Measurements from ENCODE around the gene PPP5C. TPM values are rescaled to one million over a fixed set of nuclear protein-coding genes. Genes with fewer than 3 reads are reported as not detected.

Gene PPP5C
- total RNA-seq, 1 donor from 2014 or later: 57.7 TPM

DNA sequence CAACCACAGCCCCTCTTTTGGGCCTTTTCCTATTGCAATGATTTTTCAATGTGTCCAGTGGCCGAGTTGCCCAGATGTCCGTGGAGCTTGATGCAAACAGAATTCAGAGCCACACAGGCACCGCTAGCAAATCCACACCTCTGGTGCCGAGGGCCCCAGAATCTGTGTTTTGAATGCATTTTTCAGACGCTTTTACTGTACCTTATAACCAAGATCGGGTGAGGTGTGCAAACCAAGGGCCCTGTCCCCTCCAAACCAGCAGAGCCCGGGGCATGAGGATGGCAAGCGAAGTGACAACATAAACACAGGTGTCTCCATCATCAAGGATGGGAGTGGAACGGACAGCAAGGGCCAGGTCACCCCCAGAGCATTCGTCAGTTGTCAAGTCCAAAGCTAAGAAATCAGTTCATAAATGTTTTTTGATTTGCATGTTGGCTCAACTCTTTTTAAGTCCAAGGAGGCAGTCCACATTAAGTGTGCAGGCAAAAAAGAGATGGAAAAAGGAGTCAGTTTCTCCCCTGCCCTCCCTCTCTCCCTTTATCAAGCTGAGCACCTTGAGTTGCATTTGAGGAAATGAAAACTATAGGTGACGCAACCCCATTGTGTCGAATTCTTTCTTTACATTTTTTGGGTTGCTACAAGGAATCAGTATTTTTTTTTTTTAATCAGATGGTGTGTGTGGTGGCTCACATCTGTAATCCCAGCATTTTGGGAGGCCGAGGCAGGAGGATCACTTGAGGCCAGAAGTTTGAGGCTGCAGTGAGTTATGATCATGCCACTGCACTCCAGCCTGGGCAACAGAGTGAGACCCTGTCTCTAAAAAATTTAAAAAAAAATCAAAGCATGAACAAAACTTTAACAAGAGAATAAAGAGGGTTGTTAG is 63.6 kb downstream of the PPP5C start:
- TF ChIP-seq, protein P1, sequence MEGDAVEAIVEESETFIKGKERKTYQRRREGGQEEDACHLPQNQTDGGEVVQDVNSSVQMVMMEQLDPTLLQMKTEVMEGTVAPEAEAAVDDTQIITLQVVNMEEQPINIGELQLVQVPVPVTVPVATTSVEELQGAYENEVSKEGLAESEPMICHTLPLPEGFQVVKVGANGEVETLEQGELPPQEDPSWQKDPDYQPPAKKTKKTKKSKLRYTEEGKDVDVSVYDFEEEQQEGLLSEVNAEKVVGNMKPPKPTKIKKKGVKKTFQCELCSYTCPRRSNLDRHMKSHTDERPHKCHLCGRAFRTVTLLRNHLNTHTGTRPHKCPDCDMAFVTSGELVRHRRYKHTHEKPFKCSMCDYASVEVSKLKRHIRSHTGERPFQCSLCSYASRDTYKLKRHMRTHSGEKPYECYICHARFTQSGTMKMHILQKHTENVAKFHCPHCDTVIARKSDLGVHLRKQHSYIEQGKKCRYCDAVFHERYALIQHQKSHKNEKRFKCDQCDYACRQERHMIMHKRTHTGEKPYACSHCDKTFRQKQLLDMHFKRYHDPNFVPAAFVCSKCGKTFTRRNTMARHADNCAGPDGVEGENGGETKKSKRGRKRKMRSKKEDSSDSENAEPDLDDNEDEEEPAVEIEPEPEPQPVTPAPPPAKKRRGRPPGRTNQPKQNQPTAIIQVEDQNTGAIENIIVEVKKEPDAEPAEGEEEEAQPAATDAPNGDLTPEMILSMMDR (IDR thresholded peaks at IDR 0.05): no peak
- ATAC-seq (ENCODE audit: low read depth): no peak
- Mint-ChIP-seq H3K27me3 (peaks cover 72% of the 10 kb centered on the region), H3K4me3 (no peak overlapping the region), H3K9me3 (no peaks in the 10 kb centered on the region), H3K27ac (no peak overlapping the region), H3K36me3 (ENCODE audit: low read depth) (no peaks in the 10 kb centered on the region), H3K4me1 (peaks cover 3% of the 10 kb centered on the region)
- no peak for DNase-seq
- ChIA-PET CTCF (no interaction called here), POLR2A (no interaction called here)
- intact Hi-C loops (cut with micrococcal nuclease): no loop called here

DNA sequence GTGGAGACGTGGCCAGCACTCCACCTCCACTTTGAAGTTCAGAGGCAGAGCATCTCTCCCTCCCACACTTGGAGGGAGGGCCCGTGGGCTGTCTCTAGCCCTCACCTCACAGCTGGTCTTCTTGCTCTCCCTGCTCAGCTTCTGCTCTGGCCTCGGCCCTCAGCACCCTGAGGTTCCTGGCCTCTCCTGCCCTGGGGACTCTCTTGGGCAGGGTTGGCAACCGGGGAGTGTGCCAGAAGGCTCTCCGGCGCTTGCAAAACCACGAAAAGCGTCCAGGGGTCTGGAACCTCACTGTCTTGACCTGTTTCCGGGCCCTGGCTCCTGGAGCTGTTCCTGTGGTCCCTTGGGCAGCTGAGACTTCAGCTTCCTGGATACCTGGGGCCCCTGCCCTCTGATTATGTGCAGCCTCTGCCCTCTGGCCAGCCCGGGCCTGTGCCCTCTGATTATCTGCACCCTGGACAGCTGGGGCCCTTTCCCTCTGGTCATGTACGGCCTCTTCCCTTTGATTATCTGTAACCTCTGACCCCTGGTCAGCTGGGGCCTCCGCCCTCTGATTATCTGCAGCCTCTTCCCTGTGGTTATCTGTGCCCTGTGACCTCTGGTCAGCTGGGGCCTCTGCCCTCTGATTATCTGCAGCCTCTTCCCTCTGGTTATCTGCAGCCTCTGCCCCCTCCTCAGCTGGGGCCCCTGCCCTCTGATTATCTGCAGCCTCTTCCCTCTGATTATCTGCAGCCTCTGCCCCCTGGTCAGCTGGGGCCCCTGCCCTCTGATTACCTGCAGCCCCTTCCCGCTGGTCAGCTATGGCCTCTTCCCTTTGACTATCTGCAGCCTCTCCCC is 64.4 kb downstream of the PPP5C start:
- TF ChIP-seq, protein P1 (IDR thresholded peaks at IDR 0.05): no peak
- Mint-ChIP-seq H3K4me3 (no peak overlapping the region), H3K9me3 (no peaks in the 10 kb centered on the region), H3K4me1 (peaks cover 3% of the 10 kb centered on the region), H3K27me3 (peaks cover 73% of the 10 kb centered on the region), H3K27ac (no peak overlapping the region), H3K36me3 (ENCODE audit: low read depth) (no peaks in the 10 kb centered on the region)
- DNase-seq (no peak), ATAC-seq (ENCODE audit: low read depth) (no peak)
- CTCF ChIA-PET: no interaction called here
- POLR2A ChIA-PET: no interaction called here
- intact Hi-C loops (cut with micrococcal nuclease): no loop called here

DNA sequence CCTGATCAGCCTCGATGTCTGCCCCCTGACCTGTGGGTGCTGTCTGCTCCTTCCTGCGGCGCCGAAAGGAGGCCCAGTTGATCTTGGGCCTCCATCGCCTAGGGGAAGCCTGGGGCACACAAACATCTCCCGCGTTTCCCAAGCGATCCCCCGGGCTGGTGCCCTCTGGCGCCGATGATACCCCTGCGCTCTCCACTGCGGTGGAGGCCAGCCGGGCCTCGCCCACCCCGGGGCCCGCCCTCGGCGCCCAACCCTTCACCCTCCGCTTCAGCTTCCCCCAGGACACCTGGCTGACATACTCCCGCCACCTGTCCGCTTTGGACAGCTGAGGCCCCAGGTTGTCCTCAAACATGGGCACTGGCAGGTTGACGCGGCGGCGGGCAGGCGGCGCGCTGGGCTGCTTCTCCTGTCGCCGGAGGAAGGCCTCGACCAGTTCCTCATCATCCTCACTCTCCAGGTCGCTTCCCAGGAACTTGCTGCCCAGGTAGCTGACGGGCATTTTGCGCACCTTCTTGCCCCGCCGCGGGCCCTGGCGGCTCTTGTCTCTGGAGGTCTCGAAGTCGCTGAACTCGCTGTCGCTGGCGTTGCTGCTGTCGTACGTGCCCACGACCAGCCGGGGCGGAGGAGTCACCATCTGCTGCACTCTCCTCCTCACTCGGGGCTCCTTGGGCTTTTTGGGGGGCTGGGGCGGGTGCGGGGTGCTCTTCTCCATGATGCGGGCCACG is 65.2 kb downstream of the PPP5C start:
- Mint-ChIP-seq H3K27me3 (peaks cover 69% of the 10 kb centered on the region), H3K4me1 (peaks cover 3% of the 10 kb centered on the region), H3K36me3 (ENCODE audit: low read depth) (no peaks in the 10 kb centered on the region), H3K4me3 (no peak overlapping the region), H3K9me3 (no peaks in the 10 kb centered on the region), H3K27ac (no peak overlapping the region)
- DNase-seq: no peak
- no peak for ATAC-seq (ENCODE audit: low read depth)
- TF ChIP-seq, protein P1 (IDR thresholded peaks at IDR 0.05): no peak
- intact Hi-C loops (cut with micrococcal nuclease): no loop called here
- ChIA-PET POLR2A (no interaction called here), CTCF (no interaction called here)

DNA sequence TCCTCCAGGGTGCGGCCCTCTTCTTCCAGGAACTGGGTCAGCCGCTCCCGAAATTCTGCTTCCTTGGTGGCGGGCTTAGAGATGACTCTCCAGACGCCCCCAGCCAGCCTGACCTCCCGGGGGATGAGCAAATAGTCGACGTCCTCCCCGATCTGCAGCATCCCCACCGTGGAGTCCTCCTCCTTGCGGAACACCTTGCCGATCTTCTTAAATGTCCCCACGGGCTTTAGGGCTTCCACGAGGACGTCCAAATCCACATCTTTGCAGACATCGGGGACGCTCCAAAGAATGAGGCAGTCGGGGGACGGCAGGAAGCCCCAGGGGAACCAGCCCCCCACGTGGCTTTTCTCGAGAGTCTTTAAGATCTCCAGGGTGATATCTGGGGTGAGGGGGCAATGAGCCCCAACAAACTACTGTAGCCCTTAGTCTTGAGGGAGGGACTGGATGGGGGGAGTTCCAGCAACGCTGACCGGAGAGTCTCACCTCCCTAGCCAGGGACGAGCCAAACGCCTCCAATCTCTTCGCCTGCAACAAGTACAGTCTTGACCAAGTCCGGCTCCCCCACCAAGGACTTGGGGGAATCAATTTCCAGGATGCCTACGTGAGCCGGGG is 65.9 kb downstream of the PPP5C start:
- Mint-ChIP-seq H3K27me3 (peaks cover 65% of the 10 kb centered on the region), H3K27ac (no peak overlapping the region), H3K9me3 (no peaks in the 10 kb centered on the region), H3K4me1 (peaks cover 3% of the 10 kb centered on the region), H3K4me3 (no peak overlapping the region), H3K36me3 (ENCODE audit: low read depth) (no peaks in the 10 kb centered on the region)
- ChIA-PET CTCF (no interaction called here), POLR2A (no interaction called here)
- TF ChIP-seq, protein P1 (IDR thresholded peaks at IDR 0.05): no peak
- ATAC-seq (ENCODE audit: low read depth): no peak
- DNase-seq: no peak
- intact Hi-C loops (cut with micrococcal nuclease): no loop called here
